Neural cell (in vitro differentiated cells): ENCODE measurements around the gene SLC2A4. TPM values are rescaled to one million over a fixed set of nuclear protein-coding genes. Genes with fewer than 3 reads are reported as not detected.

Experiments
- H2AFZ ChIP-seq: fragments of 200-600, 300-800 bp; sonication (generic), shearing (Covaris generic); 2 replicates; pipeline ENCODE4 v1.6.0; 2014; ENCODE audit warnings: low read depth, mild to moderate bottlenecking, antibody characterized with exemption, low read length, moderate library complexity
- H3F3A ChIP-seq: fragments of 200-600 bp; shearing (Covaris generic); 2 replicates; pipeline ENCODE4 v1.6.1; 2016; ENCODE audit warnings: mild to moderate bottlenecking, moderate library complexity, mixed read lengths, antibody characterized with exemption, low read length; ENCODE audit not compliant: insufficient read depth, poor library complexity, severe bottlenecking
- H3K27ac ChIP-seq: fragments of 200-600, 300-800 bp; sonication (generic), shearing (Covaris generic); 2 replicates; pipeline ENCODE4 v1.5.1; 2014; ENCODE audit warnings: mild to moderate bottlenecking, low read length, moderate library complexity
- H3K27me3 ChIP-seq: fragments of 300-800, 200-600 bp; sonication (generic), shearing (Covaris generic); 2 replicates; pipeline ENCODE4 v1.6.0; 2014; ENCODE audit warnings: mild to moderate bottlenecking, low read depth, low read length, moderate library complexity; ENCODE audit not compliant: insufficient read depth
- H3K36me3 ChIP-seq: fragments of 300-800, 200-600 bp; sonication (generic), shearing (Covaris generic); 2 replicates; pipeline ENCODE4 v1.5.1; 2014; ENCODE audit warnings: mild to moderate bottlenecking, antibody characterized with exemption, low read length, moderate library complexity; ENCODE audit not compliant: insufficient read depth
- H3K4me2 ChIP-seq: fragments of 300-800, 200-600 bp; sonication (generic), shearing (Covaris generic); 2 replicates; pipeline ENCODE4 v1.6.0; 2014; ENCODE audit warnings: mild to moderate bottlenecking, low read length
- H3K4me3 ChIP-seq: fragments of 300-800, 200-600 bp; sonication (generic), shearing (Covaris generic); 2 replicates; pipeline ENCODE4 v1.5.1; 2014; ENCODE audit warnings: mild to moderate bottlenecking, low read length, moderate library complexity
- H3K79me2 ChIP-seq: fragments of 200-600 bp; shearing (Covaris generic); replicated peaks from 2 replicates; pipeline ENCODE4 v1.6.0; 2014; ENCODE audit warnings: mild to moderate bottlenecking, low read length, moderate library complexity; ENCODE audit not compliant: insufficient read depth
- H3K9ac ChIP-seq: fragments of 300-800, 200-600 bp; sonication (generic), shearing (Covaris generic); 2 replicates; pipeline ENCODE4 v1.6.1; 2016; ENCODE audit warnings: mild to moderate bottlenecking, low read length, mixed read lengths
- H3K9me2 ChIP-seq: fragments of 200-600 bp; shearing (Covaris generic); 2 replicates; pipeline ENCODE4 v1.6.1; 2016; ENCODE audit warnings: mild to moderate bottlenecking, low read length, mixed read lengths; ENCODE audit not compliant: insufficient read depth
- H3K9me3 ChIP-seq: fragments of 200-600, 300-800 bp; sonication (generic), shearing (Covaris generic); 2 replicates; pipeline ENCODE4 v1.6.1; 2016; ENCODE audit warnings: mild to moderate bottlenecking, mixed run types, low read length, moderate library complexity, mixed read lengths
- H4K20me1 ChIP-seq: fragments of 200-600 bp; shearing (Covaris generic); 2 replicates; pipeline ENCODE4 v1.6.1; 2016; ENCODE audit warnings: mild to moderate bottlenecking, mixed run types; ENCODE audit not compliant: insufficient read depth
- EP300 ChIP-seq: fragments of 450-650 bp; conservative IDR thresholded peaks from 2 replicates; pipeline ENCODE4 v1.6.1; 2014; ENCODE audit warnings: antibody characterized with exemption, mild to moderate bottlenecking, moderate library complexity; ENCODE audit not compliant: poor library complexity, severe bottlenecking
- EZH2 ChIP-seq: fragments of 200-600, 300-800 bp; shearing (Covaris generic), sonication (generic); IDR thresholded peaks from 2 replicates; pipeline ENCODE4 v1.6.1; 2014; ENCODE audit warnings: antibody characterized with exemption, low read length, borderline replicate concordance, mild to moderate bottlenecking; ENCODE audit not compliant: insufficient read depth, poor library complexity, severe bottlenecking
- MXI1 ChIP-seq: fragments of 450-650 bp; conservative IDR thresholded peaks from 2 replicates; pipeline ENCODE4 v1.6.1; 2014; ENCODE audit warnings: antibody characterized with exemption, mild to moderate bottlenecking; ENCODE audit not compliant: poor library complexity, severe bottlenecking
- POLR2AphosphoS5 ChIP-seq: IDR thresholded peaks from 2 replicates; pipeline ENCODE4 v1.6.1; 2012
- RAD21 ChIP-seq: fragments of 450-650 bp; conservative IDR thresholded peaks from 2 replicates; pipeline ENCODE4 v1.6.1; 2014; ENCODE audit warnings: antibody characterized with exemption, mild to moderate bottlenecking, moderate library complexity
- SMC3 ChIP-seq: fragments of 450-650 bp; conservative IDR thresholded peaks from 2 replicates; pipeline ENCODE4 v1.6.1; 2014; ENCODE audit warnings: antibody characterized with exemption, mild to moderate bottlenecking, moderate library complexity; ENCODE audit not compliant: poor library complexity
- TAF1 ChIP-seq: IDR thresholded peaks from 2 replicates; pipeline ENCODE4 v1.6.1; 2012; ENCODE audit warnings: low read depth
- polyA plus RNA-seq: library from polyadenylated mRNA; depleted of rRNA; stranded (reverse); fragments of >200 nt; gene quantifications from 2 replicates; pipeline ENCODE4 v1.2.3, GENCODE V29; 2014
- TF ChIP-seq, protein P1 (sequence below): IDR thresholded peaks from 2 replicates; pipeline ENCODE4 v1.6.1; 2012; ENCODE audit warnings: borderline replicate concordance
- TF ChIP-seq, protein P2 (sequence below): fragments of 450-650 bp; IDR thresholded peaks from 2 replicates; pipeline ENCODE4 v1.5.1; 2014; ENCODE audit warnings: antibody characterized with exemption, mild to moderate bottlenecking, moderate library complexity; ENCODE audit not compliant: poor library complexity, severe bottlenecking

The SLC2A4 gene
- polyA plus RNA-seq, 1 donor from 2014 or later = not detected

DNA sequence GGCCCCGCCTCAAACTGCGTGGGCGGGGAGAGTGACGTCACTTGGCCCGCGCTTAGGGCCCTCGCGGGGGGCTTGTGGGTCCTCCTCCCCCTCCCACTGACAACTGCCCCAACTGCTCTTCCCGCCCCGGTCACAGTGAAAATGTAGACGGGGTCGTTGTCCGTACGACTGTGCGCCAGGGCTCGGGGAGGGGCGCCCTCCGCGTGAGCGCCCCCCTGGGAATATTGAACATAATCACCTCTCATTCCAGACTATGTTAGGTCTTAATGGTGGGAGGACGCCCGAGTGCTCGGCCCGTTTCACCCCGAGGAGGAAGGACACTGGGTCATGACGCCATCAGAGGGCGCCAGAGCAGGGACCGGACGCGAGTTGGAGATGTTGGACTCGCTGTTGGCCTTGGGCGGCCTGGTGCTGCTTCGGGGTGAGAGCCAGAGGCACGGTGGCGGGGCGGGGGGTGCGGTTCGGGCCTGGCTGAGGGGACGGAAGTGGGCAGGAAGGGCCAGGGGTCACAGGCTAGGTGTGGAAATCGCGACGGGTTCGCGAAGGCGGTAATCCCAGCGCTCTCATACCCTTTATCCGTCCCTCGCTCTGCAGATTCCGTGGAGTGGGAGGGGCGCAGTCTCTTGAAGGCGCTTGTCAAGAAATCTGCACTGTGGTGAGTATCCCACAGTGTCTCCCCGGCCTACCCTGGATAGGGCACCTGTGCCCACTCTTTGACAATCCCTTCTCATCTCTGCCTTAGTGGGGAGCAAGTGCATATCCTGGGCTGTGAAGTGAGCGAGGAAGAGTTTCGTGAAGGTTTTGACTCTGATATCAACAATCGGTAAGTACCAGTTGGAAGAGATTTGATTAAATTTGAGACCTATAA lies 29.1 kb upstream of the SLC2A4 start, which contains the start of gene ELP5:
ELP5 (plus strand) TSS at position 40 of the 868 bp plus-strand sequence; CDS start at position 376, 336 bp downstream.
- Histone ChIP-seq H3K79me2 (peaks cover 50% of the 10 kb centered on the region), H3K27ac (peak within 1 kb of the TSS; percentile 97), H3K36me3 (no peaks in the 10 kb centered on the region), H3K9me2 (no peaks in the 10 kb centered on the region), H3K27me3 (no peaks in the 10 kb centered on the region), H3F3A (no peaks in the 10 kb centered on the region), H3K4me3 (peak within 1 kb of the TSS; percentile 70), H3K4me2 (peak within 1 kb of the TSS; percentile 95), H2AFZ (peak within 1 kb of the TSS; percentile 62), H3K9me3 (no peaks in the 10 kb centered on the region), H3K9ac (peak within 1 kb of the TSS; percentile 88), H4K20me1 (no peaks in the 10 kb centered on the region)
- TF ChIP-seq, protein P1, sequence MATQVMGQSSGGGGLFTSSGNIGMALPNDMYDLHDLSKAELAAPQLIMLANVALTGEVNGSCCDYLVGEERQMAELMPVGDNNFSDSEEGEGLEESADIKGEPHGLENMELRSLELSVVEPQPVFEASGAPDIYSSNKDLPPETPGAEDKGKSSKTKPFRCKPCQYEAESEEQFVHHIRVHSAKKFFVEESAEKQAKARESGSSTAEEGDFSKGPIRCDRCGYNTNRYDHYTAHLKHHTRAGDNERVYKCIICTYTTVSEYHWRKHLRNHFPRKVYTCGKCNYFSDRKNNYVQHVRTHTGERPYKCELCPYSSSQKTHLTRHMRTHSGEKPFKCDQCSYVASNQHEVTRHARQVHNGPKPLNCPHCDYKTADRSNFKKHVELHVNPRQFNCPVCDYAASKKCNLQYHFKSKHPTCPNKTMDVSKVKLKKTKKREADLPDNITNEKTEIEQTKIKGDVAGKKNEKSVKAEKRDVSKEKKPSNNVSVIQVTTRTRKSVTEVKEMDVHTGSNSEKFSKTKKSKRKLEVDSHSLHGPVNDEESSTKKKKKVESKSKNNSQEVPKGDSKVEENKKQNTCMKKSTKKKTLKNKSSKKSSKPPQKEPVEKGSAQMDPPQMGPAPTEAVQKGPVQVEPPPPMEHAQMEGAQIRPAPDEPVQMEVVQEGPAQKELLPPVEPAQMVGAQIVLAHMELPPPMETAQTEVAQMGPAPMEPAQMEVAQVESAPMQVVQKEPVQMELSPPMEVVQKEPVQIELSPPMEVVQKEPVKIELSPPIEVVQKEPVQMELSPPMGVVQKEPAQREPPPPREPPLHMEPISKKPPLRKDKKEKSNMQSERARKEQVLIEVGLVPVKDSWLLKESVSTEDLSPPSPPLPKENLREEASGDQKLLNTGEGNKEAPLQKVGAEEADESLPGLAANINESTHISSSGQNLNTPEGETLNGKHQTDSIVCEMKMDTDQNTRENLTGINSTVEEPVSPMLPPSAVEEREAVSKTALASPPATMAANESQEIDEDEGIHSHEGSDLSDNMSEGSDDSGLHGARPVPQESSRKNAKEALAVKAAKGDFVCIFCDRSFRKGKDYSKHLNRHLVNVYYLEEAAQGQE = peak; percentile 85
- peak; percentile 45 for TF ChIP-seq RAD21
- peak; percentile 65 for TF ChIP-seq EP300
- peak; percentile 87 for TF ChIP-seq POLR2AphosphoS5
- peak; percentile 68 for TF ChIP-seq MXI1
- peak; percentile 63 for TF ChIP-seq SMC3
- no peak for TF ChIP-seq EZH2
- TF ChIP-seq TAF1 = peak; percentile 88
- TF ChIP-seq, protein P2, sequence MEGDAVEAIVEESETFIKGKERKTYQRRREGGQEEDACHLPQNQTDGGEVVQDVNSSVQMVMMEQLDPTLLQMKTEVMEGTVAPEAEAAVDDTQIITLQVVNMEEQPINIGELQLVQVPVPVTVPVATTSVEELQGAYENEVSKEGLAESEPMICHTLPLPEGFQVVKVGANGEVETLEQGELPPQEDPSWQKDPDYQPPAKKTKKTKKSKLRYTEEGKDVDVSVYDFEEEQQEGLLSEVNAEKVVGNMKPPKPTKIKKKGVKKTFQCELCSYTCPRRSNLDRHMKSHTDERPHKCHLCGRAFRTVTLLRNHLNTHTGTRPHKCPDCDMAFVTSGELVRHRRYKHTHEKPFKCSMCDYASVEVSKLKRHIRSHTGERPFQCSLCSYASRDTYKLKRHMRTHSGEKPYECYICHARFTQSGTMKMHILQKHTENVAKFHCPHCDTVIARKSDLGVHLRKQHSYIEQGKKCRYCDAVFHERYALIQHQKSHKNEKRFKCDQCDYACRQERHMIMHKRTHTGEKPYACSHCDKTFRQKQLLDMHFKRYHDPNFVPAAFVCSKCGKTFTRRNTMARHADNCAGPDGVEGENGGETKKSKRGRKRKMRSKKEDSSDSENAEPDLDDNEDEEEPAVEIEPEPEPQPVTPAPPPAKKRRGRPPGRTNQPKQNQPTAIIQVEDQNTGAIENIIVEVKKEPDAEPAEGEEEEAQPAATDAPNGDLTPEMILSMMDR = peak; percentile 65

DNA sequence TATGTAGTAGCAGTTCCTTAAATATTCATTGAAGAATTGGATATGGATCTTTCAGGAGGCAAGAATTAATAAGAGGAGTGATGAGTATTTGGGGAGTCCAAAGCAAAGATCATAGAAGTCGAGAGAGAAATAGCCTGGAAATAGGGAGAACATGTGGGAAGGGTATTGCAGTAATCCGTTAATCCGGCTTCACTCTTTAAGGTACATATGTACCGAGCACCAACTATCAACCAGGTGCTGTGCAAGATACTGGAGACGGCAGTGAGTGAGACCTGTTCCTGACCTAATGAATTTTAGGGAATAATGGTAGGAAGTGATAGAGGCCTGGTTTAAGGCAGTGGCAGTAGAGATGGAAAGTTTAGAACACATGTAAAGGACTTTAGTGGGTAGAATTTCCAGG lies 28.4 kb upstream of the SLC2A4 start:
- H2AFZ ChIP-seq = no peak overlapping the region
- peak overlapping the region; percentile 95 for H3K4me2 ChIP-seq
- no peaks in the 10 kb centered on the region for H3K36me3 ChIP-seq
- H3K27ac ChIP-seq = peak overlapping the region; percentile 97
- H3K27me3 ChIP-seq = no peaks in the 10 kb centered on the region
- no peaks in the 10 kb centered on the region for H3F3A ChIP-seq
- H3K9me3 ChIP-seq = no peaks in the 10 kb centered on the region
- no peaks in the 10 kb centered on the region for H3K9me2 ChIP-seq
- no peak for TF ChIP-seq TAF1
- no peak for TF ChIP-seq POLR2AphosphoS5
- TF ChIP-seq, protein P2 = no peak
- TF ChIP-seq, protein P1 = no peak
- TF ChIP-seq RAD21 = no peak
- no peak for TF ChIP-seq EZH2
- no peak for TF ChIP-seq SMC3
- TF ChIP-seq EP300 = no peak
- no peak for TF ChIP-seq MXI1
- H4K20me1 ChIP-seq = no peaks in the 10 kb centered on the region
- H3K79me2 ChIP-seq = peaks cover 44% of the 10 kb centered on the region
- peak overlapping the region; percentile 88 for H3K9ac ChIP-seq
- peak overlapping the region; percentile 70 for H3K4me3 ChIP-seq
